GM23338 (cell line): ENCODE data around the gene PBX3. TPM values are rescaled to one million over a fixed set of nuclear protein-coding genes. Genes with fewer than 3 reads are reported as not detected.

Source experiments
- ATAC-seq: fragments of 200-7000 bp; cut with Tn5 transposase; 3 replicates; pipeline ENCODE4 v1.9.1; 2020
- DNase-seq: peaks from one replicate; pipeline ENCODE4 v3.0.0-alpha.2; 2015; ENCODE audit warnings: low spot score
- H2AFZ ChIP-seq: fragments of 200-600 bp; sonication (generic); 2 replicates; pipeline ENCODE4 v1.8.0; 2016; ENCODE audit warnings: antibody characterized with exemption, mild to moderate bottlenecking, moderate library complexity
- H3F3A ChIP-seq: fragments of 200-600 bp; sonication (generic); replicated peaks from 2 replicates; pipeline ENCODE4 v1.8.0; 2017; ENCODE audit warnings: antibody characterized with exemption, mixed run types, low read depth
- H3K27ac ChIP-seq: fragments of 200-600 bp; sonication (generic); 2 replicates; pipeline ENCODE4 v1.6.1; 2016; ENCODE audit warnings: low read depth
- H3K27me3 ChIP-seq: fragments of 200-600 bp; sonication (generic); 2 replicates; pipeline ENCODE4 v1.8.0; 2016; ENCODE audit warnings: mild to moderate bottlenecking, mixed run types, moderate library complexity; ENCODE audit not compliant: insufficient read depth
- H3K36me3 ChIP-seq: fragments of 200-600 bp; sonication (generic); 2 replicates; pipeline ENCODE4 v1.8.0; 2016; ENCODE audit warnings: mild to moderate bottlenecking; ENCODE audit not compliant: insufficient read depth
- H3K4me1 ChIP-seq: fragments of 200-600 bp; sonication (generic); 2 replicates; pipeline ENCODE4 v1.8.0; 2016; ENCODE audit warnings: mild to moderate bottlenecking, moderate library complexity; ENCODE audit not compliant: insufficient read depth
- H3K4me2 ChIP-seq: fragments of 200-600 bp; sonication (generic); 2 replicates; pipeline ENCODE4 v1.7.1; 2017; ENCODE audit warnings: mixed run types
- H3K4me3 ChIP-seq: fragments of 200-600 bp; sonication (generic); 2 replicates; pipeline ENCODE4 v1.6.1; 2016; ENCODE audit warnings: mixed run types
- H3K79me2 ChIP-seq: fragments of 200-600 bp; sonication (generic); replicated peaks from 2 replicates; pipeline ENCODE4 v1.8.0; 2017; ENCODE audit warnings: mild to moderate bottlenecking; ENCODE audit not compliant: insufficient read depth
- H3K9me2 ChIP-seq: fragments of 200-600 bp; sonication (generic); 2 replicates; pipeline ENCODE4 v1.8.0; 2017; ENCODE audit not compliant: insufficient read depth
- H4K20me1 ChIP-seq: fragments of 200-600 bp; sonication (generic); replicated peaks from 2 replicates; pipeline ENCODE4 v1.8.0; 2017; ENCODE audit warnings: mild to moderate bottlenecking; ENCODE audit not compliant: insufficient read depth
- H3K27ac Mint-ChIP-seq: 2 replicates; pipeline ENCODE4 v1.8.0; 2020; ENCODE audit warnings: inconsistent platforms, mild to moderate bottlenecking, moderate library complexity, mixed read lengths
- H3K27me3 Mint-ChIP-seq: 3 replicates; pipeline ENCODE4 v1.8.0; 2022; ENCODE audit warnings: low read depth, mild to moderate bottlenecking, moderate library complexity, mixed read lengths, inconsistent platforms; ENCODE audit not compliant: insufficient read depth, poor library complexity
- H3K36me3 Mint-ChIP-seq: 3 replicates; pipeline ENCODE4 v1.8.0; 2021; ENCODE audit warnings: low read depth, mild to moderate bottlenecking, inconsistent platforms, moderate library complexity, mixed read lengths
- H3K4me1 Mint-ChIP-seq: 3 replicates; pipeline ENCODE4 v1.8.0; 2020; ENCODE audit warnings: mild to moderate bottlenecking, inconsistent platforms, mixed read lengths
- H3K4me3 Mint-ChIP-seq: 3 replicates; pipeline ENCODE4 v1.8.0; 2021; ENCODE audit warnings: moderate library complexity, mild to moderate bottlenecking, inconsistent platforms, mixed read lengths
- H3K9me3 Mint-ChIP-seq: 3 replicates; pipeline ENCODE4 v1.8.0; 2020; ENCODE audit warnings: moderate library complexity, mild to moderate bottlenecking, inconsistent platforms, mixed read lengths
- CREB1 ChIP-seq: fragments of 250-450 bp; sonication (Bioruptor Pico); IDR thresholded peaks from 2 replicates; pipeline ENCODE4 v1.5.0; 2020; ENCODE audit warnings: low read depth, mild to moderate bottlenecking, moderate library complexity
- CTCF ChIP-seq, 2 experiments: fragments of 200-600 bp in 1 of 2; sonication (generic) in 1 of 2; conservative IDR thresholded peaks; 2 replicates each; pipeline versions ENCODE4 v1.5.1 to v1.6.1; 2016 to 2017; ENCODE audit warnings: antibody characterized with exemption in 2 of 2, low read depth in 2 of 2, mild to moderate bottlenecking in 2 of 2, moderate library complexity in 1 of 2
- ETS1 ChIP-seq: IDR thresholded peaks from 2 replicates; pipeline ENCODE4 v1.6.1; 2016; ENCODE audit warnings: antibody characterized with exemption
- EZH2 ChIP-seq: fragments of 200-600 bp; sonication (generic); IDR thresholded peaks from one replicate; pipeline ENCODE4 v1.8.0; 2017; ENCODE audit warnings: antibody characterized with exemption, mild to moderate bottlenecking, low read depth; ENCODE audit not compliant: unreplicated experiment
- EZH2phosphoT487 ChIP-seq: fragments of 200-600 bp; sonication (generic); IDR thresholded peaks from one replicate; pipeline ENCODE4 v1.8.1; 2018; ENCODE audit warnings: antibody characterized with exemption; ENCODE audit not compliant: unreplicated experiment
- JUNB ChIP-seq: IDR thresholded peaks from one replicate; pipeline ENCODE4 v1.6.1; 2016; ENCODE audit warnings: antibody characterized with exemption; ENCODE audit not compliant: unreplicated experiment
- NANOG ChIP-seq: IDR thresholded peaks from 2 replicates; pipeline ENCODE4 v1.6.1; 2016; ENCODE audit warnings: antibody characterized with exemption, borderline replicate concordance
- POLR2AphosphoS5 ChIP-seq: IDR thresholded peaks from 2 replicates; pipeline ENCODE4 v1.6.1; 2016; ENCODE audit warnings: antibody characterized with exemption, low read depth
- REST ChIP-seq: IDR thresholded peaks from one replicate; pipeline ENCODE4 v1.6.1; 2018; ENCODE audit warnings: antibody characterized with exemption; ENCODE audit not compliant: unreplicated experiment
- STAT1 ChIP-seq: IDR thresholded peaks from one replicate; pipeline ENCODE4 v1.6.1; 2016; ENCODE audit warnings: antibody characterized with exemption; ENCODE audit not compliant: unreplicated experiment
- ZNF114 ChIP-seq: fragments of 250-450 bp; sonication (Bioruptor Pico); IDR thresholded peaks from 2 replicates; pipeline ENCODE4 v1.5.0; 2020; ENCODE audit warnings: mild to moderate bottlenecking, moderate library complexity
- ZNF331 ChIP-seq: fragments of 250-450 bp; sonication (Bioruptor Pico); IDR thresholded peaks from 2 replicates; pipeline ENCODE4 v1.5.0; 2020; ENCODE audit warnings: low read depth, mild to moderate bottlenecking, moderate library complexity
- ZNF462 ChIP-seq: fragments of 250-450 bp; sonication (Bioruptor Pico); IDR thresholded peaks from 2 replicates; pipeline ENCODE4 v1.5.0; 2020; ENCODE audit warnings: mild to moderate bottlenecking, moderate library complexity
- polyA plus RNA-seq: library from polyadenylated mRNA; unstranded; fragments of >200 nt; fragmentation: Nextera tagmentation; extraction: Ambion mirVana; gene quantifications from 2 replicates; pipeline ENCODE4 v1.2.1, GENCODE V29; 2016
- total RNA-seq: library from RNA; depleted of rRNA; stranded (reverse); fragments of >200 nt; shearing (Covaris generic); gene quantifications from 2 replicates; pipeline ENCODE4 v1.2.3, GENCODE V29; 2014

The PBX3 gene
- total and polyA plus RNA-seq, 2 experiments from 2014 or later = 28.9 to 50.5 TPM

GRCh38 chr9:125700791-125701190 is 46.4 kb upstream of the PBX3 start:
- Histone ChIP-seq H3K79me2 (peaks cover 89% of the 10 kb centered on the region), H3K27me3 (no peaks in the 10 kb centered on the region), H3K9me2 (no peaks in the 10 kb centered on the region), H3K4me1 (peaks cover 21% of the 10 kb centered on the region), H3K4me2 (peak overlapping the region; percentile 64), H3K27ac (peak overlapping the region; percentile 86), H3F3A (no peaks in the 10 kb centered on the region), H4K20me1 (no peaks in the 10 kb centered on the region), H3K36me3 (no peaks in the 10 kb centered on the region), H2AFZ (no peak overlapping the region), H3K4me3 (peak overlapping the region; percentile 32)
- TF ChIP-seq STAT1 = no peak
- no peak for TF ChIP-seq CTCF (conservative IDR thresholded peaks at IDR 0.05; ENCODE audit: low read depth in 2 of 2)
- no peak for TF ChIP-seq JUNB
- TF ChIP-seq ZNF114 (CRISPR knock-in tag) = no peak
- TF ChIP-seq ZNF462 (CRISPR knock-in tag) = no peak
- TF ChIP-seq REST = no peak
- no peak for TF ChIP-seq CREB1 (CRISPR knock-in tag)
- TF ChIP-seq EZH2 = no peak
- TF ChIP-seq ETS1 = no peak
- TF ChIP-seq EZH2phosphoT487 = no peak
- no peak for TF ChIP-seq NANOG
- no peak for TF ChIP-seq ZNF331 (CRISPR knock-in tag)
- no peak for TF ChIP-seq POLR2AphosphoS5
- no peaks in the 10 kb centered on the region for H3K27me3 Mint-ChIP-seq
- H3K9me3 Mint-ChIP-seq = no peaks in the 10 kb centered on the region
- peak; percentile 56 for DNase-seq
- peak; percentile 89 for ATAC-seq
- no peaks in the 10 kb centered on the region for H3K36me3 Mint-ChIP-seq
- peak overlapping the region; percentile 73 for H3K27ac Mint-ChIP-seq
- peaks cover 51% of the 10 kb centered on the region for H3K4me1 Mint-ChIP-seq
- H3K4me3 Mint-ChIP-seq = peak overlapping the region; percentile 52
